Pons (tissue), 1 donor: ENCODE data around the gene EFCC1.

ENCODE experiments used
- DNase-seq: peaks from one replicate; pipeline ENCODE4 v3.0.0-alpha.2; 2016; ENCODE audit warnings: low spot score

The EFCC1 gene

DNA sequence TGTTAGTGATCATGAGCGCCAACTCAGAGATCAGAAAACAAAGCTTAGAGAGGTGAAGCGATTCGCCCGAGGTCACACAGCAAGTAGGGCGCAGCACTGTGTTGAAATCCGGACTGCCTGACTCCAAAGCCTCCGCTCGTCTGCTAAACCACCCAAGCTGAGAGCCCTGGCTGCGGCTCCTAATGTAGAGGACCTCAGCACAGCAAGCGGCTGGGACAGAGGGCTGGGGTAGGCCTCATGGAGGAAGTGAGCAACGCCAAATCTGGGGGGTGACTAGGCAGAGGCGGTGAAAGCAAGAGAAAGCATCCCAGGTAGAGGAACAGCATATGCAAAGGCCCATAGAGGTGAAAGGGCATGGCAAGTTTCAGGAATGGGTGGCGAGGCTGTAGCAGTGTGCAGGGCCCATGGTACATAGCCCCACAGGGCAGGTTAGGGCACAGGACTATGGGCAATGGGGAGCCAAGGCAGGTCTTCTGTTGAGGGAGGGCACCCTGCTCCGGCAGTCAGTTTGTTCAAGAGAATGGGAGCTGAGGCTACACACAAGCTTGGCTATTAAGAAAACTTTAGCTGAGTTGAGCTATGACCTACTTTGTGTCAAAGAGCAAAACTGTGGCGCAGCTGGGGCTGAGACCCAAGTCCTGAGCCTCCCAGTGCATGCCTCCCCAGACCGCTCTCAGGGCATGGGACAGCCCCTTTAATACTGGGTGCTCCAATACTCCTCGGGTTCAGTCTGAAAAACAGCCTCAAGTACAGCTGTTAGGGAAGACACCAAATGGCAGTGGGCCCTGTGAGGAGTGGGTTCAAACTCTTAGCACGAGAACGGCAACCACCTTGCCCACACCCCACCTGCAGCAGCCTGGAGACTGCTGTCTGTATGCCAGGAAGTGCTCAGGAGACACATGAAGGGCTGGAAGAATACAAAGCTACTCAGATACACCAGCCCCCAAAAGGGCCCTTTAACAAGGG, 6.2 kb upstream of the EFCC1 start:
- DNase-seq, result no peak

DNA sequence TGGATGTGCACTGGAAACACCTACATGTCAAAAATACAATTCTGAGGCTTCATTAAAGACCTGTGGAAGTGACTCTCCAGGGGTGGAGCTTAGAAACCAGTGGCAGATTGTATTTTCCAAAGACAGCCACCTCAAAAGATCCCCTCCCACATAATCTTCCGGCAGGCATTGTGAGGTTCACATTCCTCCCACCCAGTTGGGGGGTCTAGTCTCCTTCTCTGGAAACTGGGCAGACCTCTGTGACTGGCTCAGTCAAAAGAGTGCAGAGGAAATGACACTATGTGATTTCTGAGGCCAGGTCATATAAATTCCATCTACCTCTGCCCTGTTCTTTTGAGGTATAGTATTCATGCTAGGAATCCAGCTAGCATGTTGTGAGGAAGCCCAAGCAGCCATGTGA, 5.4 kb upstream of the EFCC1 start:
- no peak for DNase-seq

DNA sequence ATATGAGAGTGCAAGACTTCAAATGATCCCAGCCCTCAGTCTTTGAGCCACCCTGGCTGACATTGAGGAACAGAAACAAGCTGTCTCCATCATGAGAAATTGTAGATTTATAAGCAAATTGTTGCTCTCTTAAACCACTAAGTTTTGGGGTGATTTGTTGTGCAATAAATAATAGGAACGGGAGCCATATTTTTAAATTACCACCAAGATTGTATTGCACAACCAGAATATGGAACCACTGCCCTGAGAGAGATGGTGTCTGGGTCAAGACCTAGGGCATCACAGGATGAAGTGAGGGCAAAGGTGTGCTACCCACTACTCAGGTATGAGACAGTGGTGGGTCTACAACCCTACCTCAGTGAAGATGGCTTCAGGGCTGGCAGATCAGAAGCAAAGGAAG, 4.9 kb upstream of the EFCC1 start:
- no peak for DNase-seq

DNA sequence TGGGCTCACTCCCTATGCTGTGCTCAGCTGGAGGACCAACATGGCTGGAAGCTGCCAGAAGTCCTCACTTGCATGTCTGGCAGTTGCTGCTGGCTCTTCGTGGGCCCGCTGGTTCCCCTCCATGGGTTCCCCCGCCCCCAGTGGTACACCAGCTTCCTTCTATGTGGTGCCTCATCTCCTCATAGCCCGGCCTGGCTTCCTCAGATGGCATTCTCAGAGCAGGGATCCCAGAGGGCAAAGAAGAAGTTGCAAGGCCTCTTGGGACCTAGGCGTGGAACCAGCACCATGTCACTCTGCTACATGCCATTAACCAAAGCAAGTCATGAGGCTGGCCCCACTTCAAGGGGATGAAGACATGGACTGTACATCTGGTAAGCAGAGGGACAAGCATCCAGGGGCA, 4.4 kb upstream of the EFCC1 start:
- no peak for DNase-seq

DNA sequence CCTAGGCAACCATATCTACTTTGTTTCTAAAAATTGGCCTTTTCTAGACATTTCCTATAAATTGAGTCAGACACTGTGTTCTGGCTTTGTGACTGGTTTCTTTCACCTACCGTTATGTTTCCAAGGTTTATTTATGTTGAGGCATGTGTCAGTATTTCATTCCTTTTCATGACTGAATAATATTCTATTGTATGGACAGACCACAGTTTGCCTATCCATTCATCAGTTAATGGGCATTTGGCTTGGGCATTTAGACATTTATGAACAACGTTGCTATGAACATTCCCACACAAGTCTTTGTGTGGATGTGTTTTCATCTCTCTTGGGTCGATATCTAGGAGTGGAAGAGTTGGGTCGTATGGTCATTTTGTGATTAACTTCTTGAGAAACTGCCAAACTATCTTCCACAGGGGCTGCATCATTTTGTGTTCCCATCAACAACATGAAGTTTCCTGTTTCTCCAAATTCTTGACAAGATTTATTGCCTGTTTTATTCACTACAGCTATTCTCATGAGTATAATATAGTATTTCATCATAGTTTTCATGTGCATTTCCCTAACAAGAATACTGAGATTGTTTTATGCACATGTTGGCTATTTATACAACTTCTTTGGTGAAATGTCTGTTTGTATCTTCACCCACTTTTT, 3.5 kb upstream of the EFCC1 start:
- DNase-seq, result no peak

DNA sequence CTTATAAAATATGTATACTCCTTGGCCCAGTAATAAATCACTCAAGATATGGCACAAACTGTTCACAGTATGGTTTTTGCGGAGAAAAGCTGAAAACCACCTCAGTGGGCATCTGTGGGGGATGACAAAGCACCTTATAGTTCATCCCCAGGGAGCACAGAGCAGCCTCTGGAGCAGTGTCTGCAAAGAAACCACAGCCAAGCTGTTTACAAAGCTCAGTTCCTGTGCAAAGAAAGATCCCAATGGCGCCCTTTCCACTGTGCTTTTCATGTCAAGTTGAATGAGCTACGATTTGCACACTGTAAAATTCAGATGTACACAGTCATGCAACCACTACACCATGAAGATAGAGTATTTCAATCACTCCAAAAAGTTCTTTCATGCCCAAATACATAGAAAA, 2.5 kb upstream of the EFCC1 start:
- no peak for DNase-seq

GRCh38 chr3:128999102-128999501, 2.0 kb upstream of the EFCC1 start:
- DNase-seq, result no peak

DNA sequence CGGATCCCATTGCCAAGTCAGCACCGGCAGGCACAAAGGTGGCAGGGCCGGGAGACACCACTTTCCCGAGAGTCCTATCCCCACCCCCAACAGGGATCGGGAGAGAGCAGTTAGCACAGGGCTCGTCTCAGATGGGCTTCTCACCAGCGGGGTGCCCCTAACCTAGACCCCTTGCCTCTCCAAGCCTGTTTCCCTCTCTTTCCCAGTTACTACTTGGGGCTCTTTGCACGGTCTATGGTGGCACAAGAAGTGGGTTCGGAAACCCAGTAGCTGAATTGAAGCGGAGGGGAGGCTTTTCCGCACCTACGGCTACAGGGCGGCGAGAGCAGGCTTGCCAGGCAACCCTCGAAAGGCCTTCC, 383 bp upstream of the EFCC1 start:
- DNase-seq, result no peak

DNA sequence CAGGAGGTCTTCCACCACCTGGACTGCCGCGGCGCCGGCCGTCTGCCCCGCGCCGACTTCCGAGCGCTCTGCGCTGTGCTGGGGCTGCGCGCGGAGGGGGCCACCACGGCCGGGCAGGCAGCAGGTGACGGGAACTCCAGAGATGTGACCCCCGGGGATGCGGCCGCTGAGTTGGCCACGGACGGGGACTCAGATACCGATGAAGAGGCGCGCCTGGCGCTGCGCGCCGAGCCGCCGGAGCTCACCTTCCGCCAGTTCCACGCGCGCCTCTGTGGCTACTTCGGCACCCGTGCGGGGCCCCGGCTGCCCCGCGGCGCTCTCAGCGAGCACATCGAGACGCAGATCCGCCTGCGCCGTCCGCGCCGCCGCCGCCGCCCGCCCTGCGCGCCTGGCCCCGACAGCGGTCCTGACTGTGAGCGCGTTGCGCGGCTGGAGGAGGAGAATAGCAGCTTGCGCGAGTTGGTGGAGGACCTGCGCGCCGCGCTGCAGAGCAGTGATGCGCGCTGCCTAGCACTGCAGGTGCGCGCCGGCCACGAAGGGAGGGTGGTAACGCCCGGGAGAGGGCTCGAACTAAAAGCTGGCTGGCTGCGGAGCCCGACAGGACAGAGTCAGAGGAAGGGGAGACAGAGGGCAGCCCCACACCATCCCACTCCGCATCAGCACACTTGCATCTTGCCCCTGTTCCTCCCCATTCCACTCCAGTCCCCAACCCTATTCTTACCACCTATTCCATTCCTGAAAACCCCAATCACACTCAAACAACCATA, 885 bp downstream of the EFCC1 start:
- no peak for DNase-seq

DNA sequence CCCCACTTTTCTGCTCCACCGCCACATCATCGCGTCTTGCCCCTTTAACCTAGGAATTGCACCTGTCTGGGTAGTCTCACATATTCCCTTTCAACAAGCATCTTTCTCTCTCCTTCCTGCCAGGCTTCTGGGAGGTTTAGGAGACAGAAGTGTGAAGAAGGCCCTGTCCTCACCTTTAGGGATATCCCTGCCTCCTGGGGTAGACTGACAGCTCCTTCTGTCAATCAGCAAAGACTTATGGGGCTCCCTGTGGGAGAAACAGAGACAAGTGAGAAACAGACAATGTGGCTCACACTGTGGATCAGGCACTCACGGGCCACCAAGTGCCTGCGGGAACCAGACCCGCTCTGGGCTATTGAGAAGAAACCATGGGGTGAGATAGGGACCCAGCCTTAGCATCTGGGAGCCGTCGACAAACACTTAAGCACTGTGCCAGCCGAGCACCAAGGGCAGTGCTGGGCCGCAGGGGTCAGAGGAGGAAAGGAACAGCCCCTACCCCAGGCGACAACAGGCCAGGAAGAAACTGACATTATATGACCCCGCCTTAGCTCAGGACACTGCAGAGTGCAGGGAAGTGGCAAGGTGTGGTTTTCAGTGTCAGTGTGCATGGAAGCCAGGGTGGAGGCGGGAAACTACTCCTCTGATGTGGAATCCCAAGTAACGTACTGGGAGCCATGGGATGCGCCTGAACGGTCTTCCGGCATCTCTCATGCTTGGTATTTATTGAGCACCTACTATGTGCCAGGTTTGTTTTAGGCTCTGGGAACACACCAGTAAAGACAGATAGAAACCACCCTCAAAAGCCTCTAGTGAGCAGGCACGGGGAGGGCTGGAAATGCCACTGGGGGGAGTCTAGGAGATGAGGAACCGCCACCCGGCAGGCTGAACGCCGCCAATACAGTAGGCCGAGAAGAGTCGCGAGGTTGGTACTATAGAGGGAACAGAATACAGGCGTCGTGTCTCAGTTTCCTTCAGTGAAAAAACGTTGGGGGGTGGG, 1.8 kb downstream of the EFCC1 start:
- no peak for DNase-seq

- DNase-seq, result no peak
These were observed 2.5 kb downstream of the EFCC1 start for GRCh38 chr3:129003578-129004112.

DNA sequence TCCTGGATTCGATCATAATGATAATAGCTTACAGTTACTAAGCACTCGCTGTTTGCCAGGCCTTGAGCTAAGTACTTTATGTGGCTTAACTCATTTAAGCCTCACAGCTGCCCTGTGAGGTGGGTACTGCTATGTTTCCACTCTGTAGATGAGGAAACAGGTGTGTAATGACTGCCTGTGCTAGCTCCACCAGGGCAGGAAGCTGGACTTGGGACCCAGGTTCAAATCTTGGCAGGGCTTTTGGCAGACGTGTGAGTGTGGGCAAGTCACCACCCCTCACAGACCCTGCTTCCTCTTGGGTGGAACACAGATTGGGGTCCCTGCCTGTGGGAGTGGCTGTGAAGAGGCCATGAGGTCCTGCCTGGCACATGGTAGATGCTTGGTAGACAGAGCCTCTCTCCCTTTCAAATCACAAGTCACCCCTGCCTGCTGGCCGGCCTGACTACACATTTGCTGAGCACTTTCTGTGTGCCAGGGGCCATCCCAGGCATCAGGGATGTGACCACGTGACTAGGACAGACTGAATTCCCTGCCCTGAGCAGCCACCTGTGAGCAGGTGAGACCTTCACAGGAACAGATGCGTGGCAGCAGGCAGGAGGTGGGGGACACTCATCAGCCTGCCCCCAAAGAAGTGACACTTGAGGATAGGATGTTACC, 3.7 kb downstream of the EFCC1 start:
- DNase-seq, result no peak

GRCh38 chr3:129005526-129006303, 4.6 kb downstream of the EFCC1 start:
- no peak for DNase-seq

- no peak for DNase-seq
These were observed 5.8 kb downstream of the EFCC1 start for GRCh38 chr3:129006864-129007263.

- DNase-seq, result no peak
These were observed 6.7 kb downstream of the EFCC1 start for GRCh38 chr3:129007792-129008191.

- DNase-seq, result no peak
These were observed 8.2 kb downstream of the EFCC1 start for GRCh38 chr3:129009266-129009665.

- DNase-seq, result no peak
These were observed 9.3 kb downstream of the EFCC1 start for GRCh38 chr3:129010310-129010956.

DNA sequence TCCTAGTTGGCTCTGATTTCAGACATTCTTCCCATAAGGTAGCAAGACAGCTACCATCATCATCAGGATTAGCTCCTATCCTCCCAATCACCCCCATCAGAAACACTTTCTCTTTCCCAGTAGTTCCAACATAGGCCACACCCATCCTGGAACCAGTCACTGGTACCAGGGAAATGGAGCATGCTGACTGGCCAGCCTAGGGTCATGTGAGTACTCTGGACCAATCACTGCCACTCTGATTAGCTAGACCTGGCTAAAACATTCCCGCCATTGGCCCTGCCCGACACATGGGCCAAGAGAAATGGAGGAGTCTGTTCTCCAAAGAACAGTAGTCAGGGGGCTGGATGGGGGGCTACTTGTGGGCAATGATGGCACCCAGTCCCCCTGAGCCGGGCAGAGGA, 12.4 kb downstream of the EFCC1 start:
- no peak for DNase-seq

DNA sequence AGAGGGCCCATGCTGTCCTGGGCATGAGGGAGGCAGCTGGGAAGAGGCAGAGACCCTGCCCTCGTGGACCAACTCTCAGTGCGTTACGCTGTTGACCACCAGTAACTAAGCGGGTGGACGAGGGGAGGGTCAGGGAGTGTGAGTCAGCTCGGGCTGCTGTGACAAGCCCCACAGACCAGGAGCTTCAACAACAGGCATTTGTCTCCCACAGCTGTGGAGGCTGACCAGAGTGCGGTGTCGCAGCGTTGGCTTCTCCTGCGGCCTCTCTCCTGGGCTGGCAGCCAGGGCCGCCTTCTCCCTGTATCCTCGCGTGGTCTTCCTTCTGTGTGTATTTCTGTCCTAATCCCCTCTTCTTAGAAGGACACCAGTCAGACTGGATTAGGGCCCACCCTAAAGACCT, 13.0 kb downstream of the EFCC1 start:
- peak; percentile 66 for DNase-seq
